HepG2 (cell line): ENCODE results near the gene ADAMTS4. TPM values are rescaled to one million over a fixed set of nuclear protein-coding genes. Genes with fewer than 3 reads are reported as not detected.

Experiments
- ATF1 ChIP-seq: IDR thresholded peaks from 2 replicates; pipeline ENCODE4 v1.6.1; 2016; ENCODE audit warnings: mild to moderate bottlenecking, control low read depth
- BORCS8-MEF2B ChIP-seq: sonication (generic); formaldehyde crosslinking; IDR thresholded peaks from 2 replicates; pipeline ENCODE4 v1.8.0; 2022; ENCODE audit warnings: mild to moderate bottlenecking, missing genetic modification reagents
- FOXK2 ChIP-seq: fragments of 450-650 bp; IDR thresholded peaks from 2 replicates; pipeline ENCODE4 v1.6.1; 2016
- FOXO4 ChIP-seq: sonication (generic); formaldehyde crosslinking; conservative IDR thresholded peaks from 2 replicates; pipeline ENCODE4 v1.8.1; 2023; ENCODE audit warnings: missing genetic modification reagents
- GTF2F1 ChIP-seq: fragments of 150-350 bp; IDR thresholded peaks from 2 replicates; pipeline ENCODE4 v1.6.1; 2014; ENCODE audit warnings: low read length
- GZF1 ChIP-seq: sonication (generic); formaldehyde crosslinking; IDR thresholded peaks from 2 replicates; pipeline ENCODE4 v1.5.1; 2020; ENCODE audit warnings: mild to moderate bottlenecking, missing genetic modification reagents
- HMG20A ChIP-seq: IDR thresholded peaks from 2 replicates; pipeline ENCODE4 v1.6.1; 2016; ENCODE audit warnings: borderline replicate concordance
- HMG20B ChIP-seq: conservative IDR thresholded peaks from 2 replicates; pipeline ENCODE4 v1.6.1; 2016; ENCODE audit warnings: missing genetic modification reagents, missing compliant biosample characterization
- HOXA5 ChIP-seq: sonication (generic); formaldehyde crosslinking; IDR thresholded peaks from 2 replicates; pipeline ENCODE4 v1.4.0; 2020; ENCODE audit warnings: missing genetic modification reagents
- KDM2A ChIP-seq: sonication (generic); formaldehyde crosslinking; IDR thresholded peaks from 2 replicates; pipeline ENCODE4 v1.4.0; 2020; ENCODE audit warnings: low read depth, missing genetic modification reagents, borderline replicate concordance
- KLF6 ChIP-seq: IDR thresholded peaks from 2 replicates; pipeline ENCODE4 v1.8.0; 2016; ENCODE audit warnings: missing biosample characterization, missing genetic modification reagents
- LCORL ChIP-seq, 2 experiments: fragments of 450-650 bp in 1 of 2; sonication (generic) in 1 of 2; formaldehyde crosslinking in 1 of 2; IDR thresholded peaks; 2 replicates each; pipeline versions ENCODE4 v1.5.0 to v1.6.1; 2017 to 2020; ENCODE audit warnings: antibody characterized with exemption in 1 of 2, missing genetic modification reagents in 1 of 2
- MYNN ChIP-seq: sonication (generic); formaldehyde crosslinking; IDR thresholded peaks from 2 replicates; pipeline ENCODE4 v1.4.0; 2020; ENCODE audit warnings: mild to moderate bottlenecking, low read depth, missing genetic modification reagents
- MYPOP ChIP-seq: sonication (generic); formaldehyde crosslinking; IDR thresholded peaks from 2 replicates; pipeline ENCODE4 v1.8.1; 2023; ENCODE audit warnings: mild to moderate bottlenecking, moderate library complexity, missing genetic modification reagents
- NRL ChIP-seq: sonication (generic); formaldehyde crosslinking; IDR thresholded peaks from 2 replicates; pipeline ENCODE4 v1.5.0; 2020; ENCODE audit warnings: missing genetic modification reagents, mild to moderate bottlenecking, moderate library complexity, borderline replicate concordance
- PHF21A ChIP-seq: sonication (generic); formaldehyde crosslinking; IDR thresholded peaks from 2 replicates; pipeline ENCODE4 v1.5.0; 2020; ENCODE audit warnings: mild to moderate bottlenecking, missing genetic modification reagents
- RBFOX2 ChIP-seq: fragments of 200-400 bp; formaldehyde crosslinking; IDR thresholded peaks from 2 replicates; pipeline ENCODE4 v1.6.1; 2017; ENCODE audit warnings: low read depth, mild to moderate bottlenecking, low read length
- RBM22 ChIP-seq: fragments of 200-400 bp; formaldehyde crosslinking; optimal IDR thresholded peaks from 2 replicates; pipeline ENCODE3; 2017; ENCODE audit warnings: mild to moderate bottlenecking, low read length, moderate library complexity
- SIX4 ChIP-seq: sonication (generic); formaldehyde crosslinking; IDR thresholded peaks from 2 replicates; pipeline ENCODE4 v1.4.0; 2020; ENCODE audit warnings: missing genetic modification reagents
- SMARCC2 ChIP-seq: fragments of 450-650 bp; IDR thresholded peaks from 2 replicates; pipeline ENCODE4 v1.6.1; 2017; ENCODE audit warnings: antibody characterized with exemption, mild to moderate bottlenecking
- SPEN ChIP-seq: sonication (generic); formaldehyde crosslinking; IDR thresholded peaks from 2 replicates; pipeline ENCODE4 v1.5.1; 2020; ENCODE audit warnings: low read depth, mild to moderate bottlenecking, missing genetic modification reagents
- ZNF180 ChIP-seq: sonication (generic); formaldehyde crosslinking; IDR thresholded peaks from 2 replicates; pipeline ENCODE4 v1.4.0; 2020; ENCODE audit warnings: low read depth, missing genetic modification reagents, borderline replicate concordance
- ZNF232 ChIP-seq: sonication (generic); formaldehyde crosslinking; IDR thresholded peaks from 2 replicates; pipeline ENCODE4 v1.4.0; 2020; ENCODE audit warnings: missing genetic modification reagents, borderline replicate concordance
- ZNF30 ChIP-seq: sonication (generic); formaldehyde crosslinking; IDR thresholded peaks from 2 replicates; pipeline ENCODE4 v1.5.0; 2020; ENCODE audit warnings: mild to moderate bottlenecking, missing genetic modification reagents
- ZNF354B ChIP-seq: sonication (generic); formaldehyde crosslinking; IDR thresholded peaks from 2 replicates; pipeline ENCODE4 v1.8.0; 2022; ENCODE audit warnings: mild to moderate bottlenecking, missing genetic modification reagents
- ZNF605 ChIP-seq: sonication (generic); formaldehyde crosslinking; IDR thresholded peaks from 2 replicates; pipeline ENCODE4 v1.8.0; 2022; ENCODE audit warnings: mild to moderate bottlenecking, missing genetic modification reagents
- ZNF772 ChIP-seq: sonication (generic); formaldehyde crosslinking; IDR thresholded peaks from 2 replicates; pipeline ENCODE4 v1.5.0; 2020; ENCODE audit warnings: mild to moderate bottlenecking, missing genetic modification reagents
- ZNF878 ChIP-seq: sonication (generic); formaldehyde crosslinking; IDR thresholded peaks from 2 replicates; pipeline ENCODE4 v1.8.1; 2023; ENCODE audit warnings: mild to moderate bottlenecking, missing genetic modification reagents, moderate library complexity
- ZSCAN5A ChIP-seq: sonication (generic); formaldehyde crosslinking; IDR thresholded peaks from 2 replicates; pipeline ENCODE4 v1.8.0; 2022; ENCODE audit warnings: mild to moderate bottlenecking, missing genetic modification reagents, borderline replicate concordance
- polyA plus RNA-seq, 8 experiments: library from polyadenylated mRNA; depleted of rRNA in 3 of 8; stranded (reverse) in 7 of 8; unstranded in 1 of 8; fragments of >200 nt; fragmentation: Illumina TruSeq in 4 of 8; extraction: Trizol in 4 of 8; gene quantifications; 2 replicates each; pipeline versions ENCODE4 v1.2.1 to v1.2.3, GENCODE V29; 2011 to 2016; ENCODE audit warnings: low read depth in 4 of 8, missing spikeins in 1 of 8, mixed read lengths in 1 of 8; ENCODE audit not compliant: insufficient read depth in 1 of 8
- total RNA-seq, 5 experiments: library from RNA; depleted of rRNA; stranded (reverse); fragments of >200 nt; fragmentation: Illumina TruSeq; extraction: Trizol; gene quantifications; 2 replicates each; pipeline ENCODE4 v1.2.3, GENCODE V29; 2016; ENCODE audit warnings: low read depth in 1 of 5

The ADAMTS4 gene
- total and polyA plus RNA-seq, 2 of the 13 experiments (the other 11 are each of a cell fraction or from before 2014, with no cell fraction given): 0.51 to 1.7 TPM

- TF ChIP-seq GZF1 (CRISPR knock-in tag) (0 out of 2 replicates have a peak, but pooled peaks have one; percentile 6), LCORL (IDR thresholded peaks at IDR 0.05) (peak; percentile 36; the same call in 1 of the 2 replicates), LCORL (CRISPR knock-in tag; IDR thresholded peaks at IDR 0.05) (peak; percentile 61), KDM2A (CRISPR knock-in tag) (peak; percentile 60; the same call in 1 of the 2 replicates), ZNF354B (0 out of 2 replicates have a peak, but pooled peaks have one; percentile 28), PHF21A (CRISPR knock-in tag) (peak; percentile 52; the same call in 1 of the 2 replicates), RBFOX2 (peak; percentile 69), HMG20A (CRISPR knock-in tag) (no peak), BORCS8-MEF2B (CRISPR knock-in tag) (peak; percentile 74; the same call in 1 of the 2 replicates), FOXO4 (no peak), ATF1 (peak; percentile 84), ZNF605 (CRISPR knock-in tag) (no peak), ZSCAN5A (peak; percentile 87; the same call in 1 of the 2 replicates), ZNF232 (CRISPR knock-in tag) (peak; percentile 77; the same call in 1 of the 2 replicates), ZNF772 (CRISPR knock-in tag) (peak; percentile 57; the same call in 1 of the 2 replicates), SMARCC2 (no peak), MYNN (no peak), GTF2F1 (no peak), SPEN (peak; percentile 52), ZNF180 (CRISPR knock-in tag) (no peak), ZNF878 (CRISPR knock-in tag) (0 out of 2 replicates have a peak, but pooled peaks have one; percentile 47), FOXK2 (0 out of 2 replicates have a peak, but pooled peaks have one; percentile 20), ZNF30 (CRISPR knock-in tag) (no peak), NRL (no peak), HMG20B (no peak), KLF6 (CRISPR knock-in tag) (peak; percentile 51; the same call in 1 of the 2 replicates), HOXA5 (CRISPR knock-in tag) (peak; percentile 42; the same call in 1 of the 2 replicates), RBM22 (peak; percentile 82), SIX4 (no peak; the same call in 1 of the 2 replicates), MYPOP (CRISPR knock-in tag) (peak; percentile 68; the same call in 1 of the 2 replicates)
Observed at GRCh38 chr1:161153682-161154337, 45.0 kb downstream of the ADAMTS4 start, which contains the start of gene UFC1 (continued).
